NCI-H2196 (cell line): ENCODE measurements around the gene UIMC1.
"Not testable (repeated sequence)": the region's sequence is repeated elsewhere in the genome, so short reads cannot be mapped to it uniquely, and the experiment has no call there.

Source experiments
- DNase-seq: peaks from one replicate; lab custom pipeline; 2025; ENCODE audit not compliant: unreplicated experiment; lab: John Stamatoyannopoulos, UW

UIMC1 gene

GRCh38 chr5:176873011-176873410 lies 133.6 kb downstream of the UIMC1 start:
- not testable (repeated sequence) for DNase-seq

GRCh38 chr5:176872586-176872985 lies 134.0 kb downstream of the UIMC1 start:
- DNase-seq: not testable (repeated sequence)

GRCh38 chr5:176870644-176871043 lies 135.9 kb downstream of the UIMC1 start:
- not testable (repeated sequence) for DNase-seq

GRCh38 chr5:176870110-176870591 lies 136.4 kb downstream of the UIMC1 start:
- DNase-seq: no peak

GRCh38 chr5:176869501-176870109 lies 137.0 kb downstream of the UIMC1 start:
- no peak for DNase-seq

- no peak for DNase-seq
Observed at GRCh38 chr5:176868731-176869130, 137.8 kb downstream of the UIMC1 start.

- no peak for DNase-seq
Observed at GRCh38 chr5:176868126-176868525, 138.5 kb downstream of the UIMC1 start.

GRCh38 chr5:176866707-176867310 lies 139.8 kb downstream of the UIMC1 start:
- DNase-seq: no peak

GRCh38 chr5:176865964-176866363 lies 140.6 kb downstream of the UIMC1 start:
- no peak for DNase-seq

- no peak for DNase-seq
Observed at GRCh38 chr5:176864755-176865154, 141.8 kb downstream of the UIMC1 start.

GRCh38 chr5:176863765-176864098 lies 142.8 kb downstream of the UIMC1 start:
- DNase-seq: no peak

- no peak for DNase-seq
Observed at GRCh38 chr5:176863041-176863764, 143.4 kb downstream of the UIMC1 start.

- DNase-seq: no peak
Observed at GRCh38 chr5:176862330-176862995, 144.1 kb downstream of the UIMC1 start.

- DNase-seq: no peak
Observed at GRCh38 chr5:176861276-176861675, 145.3 kb downstream of the UIMC1 start.

- DNase-seq: no peak
Observed at GRCh38 chr5:176860381-176860780, 146.2 kb downstream of the UIMC1 start.

GRCh38 chr5:176859916-176860315 lies 146.7 kb downstream of the UIMC1 start:
- no peak for DNase-seq

- DNase-seq: no peak
Observed at GRCh38 chr5:176857894-176858273, 148.7 kb downstream of the UIMC1 start.

- no peak for DNase-seq
Observed at GRCh38 chr5:176857216-176857893, 149.2 kb downstream of the UIMC1 start.

- DNase-seq: no peak
Observed at GRCh38 chr5:176856746-176857145, 149.8 kb downstream of the UIMC1 start.

GRCh38 chr5:176855598-176855997 lies 151.0 kb downstream of the UIMC1 start:
- no peak for DNase-seq
